Measurements from ENCODE around the gene CAP1. TPM values are rescaled to one million over a fixed set of nuclear protein-coding genes. Genes with fewer than 3 reads are reported as not detected.

CAP1 gene
- total and polyA plus RNA-seq, 10 of the 15 experiments (the other 5 are each of a cell fraction or from before 2014, with no cell fraction given), result 360 to 500 (median 431) TPM

DNA sequence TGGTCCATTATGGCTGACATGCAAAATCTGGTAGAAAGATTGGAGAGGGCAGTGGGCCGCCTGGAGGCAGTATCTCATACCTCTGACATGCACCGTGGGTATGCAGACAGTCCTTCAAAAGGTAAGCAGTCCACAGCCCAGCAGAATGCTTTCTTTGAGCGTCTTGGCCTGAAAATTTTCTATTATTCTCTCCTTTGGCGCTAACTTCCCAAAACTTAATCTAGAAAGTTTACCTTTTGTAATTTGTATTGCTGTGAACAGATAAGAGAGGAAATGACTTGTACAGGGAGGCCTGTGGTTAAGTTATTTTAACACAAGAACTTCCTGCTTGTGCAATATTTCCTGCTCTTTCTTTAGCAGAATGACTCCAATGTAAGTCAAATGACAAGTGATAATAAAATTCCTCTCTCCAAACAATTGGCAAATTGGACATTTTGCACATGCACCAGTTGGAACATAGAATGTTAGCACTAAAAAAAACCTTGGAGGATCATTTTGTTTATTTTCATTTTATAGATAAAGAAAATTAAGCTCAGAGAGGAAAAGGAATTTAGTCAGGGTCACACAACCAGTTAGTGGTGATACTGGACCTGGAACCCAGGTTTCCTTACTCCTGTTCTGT, 18.9 kb downstream of the CAP1 start (continued):
- no peak for TF ChIP-seq SUZ12 (IDR thresholded peaks at IDR 0.05; ENCODE audit: unreplicated experiment)
- TF ChIP-seq, protein P1, sequence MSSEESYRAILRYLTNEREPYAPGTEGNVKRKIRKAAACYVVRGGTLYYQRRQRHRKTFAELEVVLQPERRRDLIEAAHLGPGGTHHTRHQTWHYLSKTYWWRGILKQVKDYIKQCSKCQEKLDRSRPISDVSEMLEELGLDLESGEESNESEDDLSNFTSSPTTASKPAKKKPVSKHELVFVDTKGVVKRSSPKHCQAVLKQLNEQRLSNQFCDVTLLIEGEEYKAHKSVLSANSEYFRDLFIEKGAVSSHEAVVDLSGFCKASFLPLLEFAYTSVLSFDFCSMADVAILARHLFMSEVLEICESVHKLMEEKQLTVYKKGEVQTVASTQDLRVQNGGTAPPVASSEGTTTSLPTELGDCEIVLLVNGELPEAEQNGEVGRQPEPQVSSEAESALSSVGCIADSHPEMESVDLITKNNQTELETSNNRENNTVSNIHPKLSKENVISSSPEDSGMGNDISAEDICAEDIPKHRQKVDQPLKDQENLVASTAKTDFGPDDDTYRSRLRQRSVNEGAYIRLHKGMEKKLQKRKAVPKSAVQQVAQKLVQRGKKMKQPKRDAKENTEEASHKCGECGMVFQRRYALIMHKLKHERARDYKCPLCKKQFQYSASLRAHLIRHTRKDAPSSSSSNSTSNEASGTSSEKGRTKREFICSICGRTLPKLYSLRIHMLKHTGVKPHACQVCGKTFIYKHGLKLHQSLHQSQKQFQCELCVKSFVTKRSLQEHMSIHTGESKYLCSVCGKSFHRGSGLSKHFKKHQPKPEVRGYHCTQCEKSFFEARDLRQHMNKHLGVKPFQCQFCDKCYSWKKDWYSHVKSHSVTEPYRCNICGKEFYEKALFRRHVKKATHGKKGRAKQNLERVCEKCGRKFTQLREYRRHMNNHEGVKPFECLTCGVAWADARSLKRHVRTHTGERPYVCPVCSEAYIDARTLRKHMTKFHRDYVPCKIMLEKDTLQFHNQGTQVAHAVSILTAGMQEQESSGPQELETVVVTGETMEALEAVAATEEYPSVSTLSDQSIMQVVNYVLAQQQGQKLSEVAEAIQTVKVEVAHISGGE (CRISPR knock-in tag; IDR thresholded peaks at IDR 0.05), result no peak
- TF ChIP-seq, protein P2, sequence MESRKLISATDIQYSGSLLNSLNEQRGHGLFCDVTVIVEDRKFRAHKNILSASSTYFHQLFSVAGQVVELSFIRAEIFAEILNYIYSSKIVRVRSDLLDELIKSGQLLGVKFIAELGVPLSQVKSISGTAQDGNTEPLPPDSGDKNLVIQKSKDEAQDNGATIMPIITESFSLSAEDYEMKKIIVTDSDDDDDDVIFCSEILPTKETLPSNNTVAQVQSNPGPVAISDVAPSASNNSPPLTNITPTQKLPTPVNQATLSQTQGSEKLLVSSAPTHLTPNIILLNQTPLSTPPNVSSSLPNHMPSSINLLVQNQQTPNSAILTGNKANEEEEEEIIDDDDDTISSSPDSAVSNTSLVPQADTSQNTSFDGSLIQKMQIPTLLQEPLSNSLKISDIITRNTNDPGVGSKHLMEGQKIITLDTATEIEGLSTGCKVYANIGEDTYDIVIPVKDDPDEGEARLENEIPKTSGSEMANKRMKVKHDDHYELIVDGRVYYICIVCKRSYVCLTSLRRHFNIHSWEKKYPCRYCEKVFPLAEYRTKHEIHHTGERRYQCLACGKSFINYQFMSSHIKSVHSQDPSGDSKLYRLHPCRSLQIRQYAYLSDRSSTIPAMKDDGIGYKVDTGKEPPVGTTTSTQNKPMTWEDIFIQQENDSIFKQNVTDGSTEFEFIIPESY (IDR thresholded peaks at IDR 0.05), result no peak
- no peak for TF ChIP-seq DPF2 (IDR thresholded peaks at IDR 0.05)
- TF ChIP-seq NR2C1 (IDR thresholded peaks at IDR 0.05), result no peak
- no peak for TF ChIP-seq SIN3A (IDR thresholded peaks at IDR 0.05; ENCODE audit: low read depth, low read length)
- TF ChIP-seq POU2F2 (IDR thresholded peaks at IDR 0.05; ENCODE audit: borderline replicate concordance, low read depth, low read length), result no peak
- no peak for TF ChIP-seq KLF5 (IDR thresholded peaks at IDR 0.05; ENCODE audit: partially characterized antibody)
- no peak for TF ChIP-seq POLR2A (IDR thresholded peaks at IDR 0.05; ENCODE audit: low read depth, low read length)
- TF ChIP-seq RFX5 (IDR thresholded peaks at IDR 0.05; ENCODE audit: low read depth, low read length), result no peak
- peak in 1 of 2 experiments; percentile 92; a peak in 1 of 4 replicates for TF ChIP-seq ETV6 (conservative IDR thresholded peaks at IDR 0.05 in 1 of 2, IDR thresholded peaks at IDR 0.05 in 1 of 2; ENCODE audit: borderline replicate concordance in 1 of 2, low read depth in 1 of 2)
- peak; percentile 42 to 43; a peak in 2 of 4 replicates for TF ChIP-seq IKZF2 (IDR thresholded peaks at IDR 0.05)
- TF ChIP-seq NRF1 (conservative IDR thresholded peaks at IDR 0.05; ENCODE audit: low read depth, low read length), result no peak
- peak; percentile 77; the same call in 1 of the 2 replicates for TF ChIP-seq MEF2A (IDR thresholded peaks at IDR 0.05; ENCODE audit: insufficient read depth, low read depth, low read length)
- no peak for TF ChIP-seq MXI1 (IDR thresholded peaks at IDR 0.05; ENCODE audit: low read depth, low read length)
- TF ChIP-seq, protein P3, sequence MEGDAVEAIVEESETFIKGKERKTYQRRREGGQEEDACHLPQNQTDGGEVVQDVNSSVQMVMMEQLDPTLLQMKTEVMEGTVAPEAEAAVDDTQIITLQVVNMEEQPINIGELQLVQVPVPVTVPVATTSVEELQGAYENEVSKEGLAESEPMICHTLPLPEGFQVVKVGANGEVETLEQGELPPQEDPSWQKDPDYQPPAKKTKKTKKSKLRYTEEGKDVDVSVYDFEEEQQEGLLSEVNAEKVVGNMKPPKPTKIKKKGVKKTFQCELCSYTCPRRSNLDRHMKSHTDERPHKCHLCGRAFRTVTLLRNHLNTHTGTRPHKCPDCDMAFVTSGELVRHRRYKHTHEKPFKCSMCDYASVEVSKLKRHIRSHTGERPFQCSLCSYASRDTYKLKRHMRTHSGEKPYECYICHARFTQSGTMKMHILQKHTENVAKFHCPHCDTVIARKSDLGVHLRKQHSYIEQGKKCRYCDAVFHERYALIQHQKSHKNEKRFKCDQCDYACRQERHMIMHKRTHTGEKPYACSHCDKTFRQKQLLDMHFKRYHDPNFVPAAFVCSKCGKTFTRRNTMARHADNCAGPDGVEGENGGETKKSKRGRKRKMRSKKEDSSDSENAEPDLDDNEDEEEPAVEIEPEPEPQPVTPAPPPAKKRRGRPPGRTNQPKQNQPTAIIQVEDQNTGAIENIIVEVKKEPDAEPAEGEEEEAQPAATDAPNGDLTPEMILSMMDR (IDR thresholded peaks at IDR 0.05 in 2 of 3, conservative IDR thresholded peaks at IDR 0.05 in 1 of 3; ENCODE audit: control insufficient read depth in 2 of 3, extremely low read depth in 1 of 3, insufficient read depth in 1 of 3, low read depth in 3 of 3, low read length in 3 of 3), result peak; percentile 10 to 15 (median 11); a peak in 2 of 6 replicates
- TF ChIP-seq, protein P4, sequence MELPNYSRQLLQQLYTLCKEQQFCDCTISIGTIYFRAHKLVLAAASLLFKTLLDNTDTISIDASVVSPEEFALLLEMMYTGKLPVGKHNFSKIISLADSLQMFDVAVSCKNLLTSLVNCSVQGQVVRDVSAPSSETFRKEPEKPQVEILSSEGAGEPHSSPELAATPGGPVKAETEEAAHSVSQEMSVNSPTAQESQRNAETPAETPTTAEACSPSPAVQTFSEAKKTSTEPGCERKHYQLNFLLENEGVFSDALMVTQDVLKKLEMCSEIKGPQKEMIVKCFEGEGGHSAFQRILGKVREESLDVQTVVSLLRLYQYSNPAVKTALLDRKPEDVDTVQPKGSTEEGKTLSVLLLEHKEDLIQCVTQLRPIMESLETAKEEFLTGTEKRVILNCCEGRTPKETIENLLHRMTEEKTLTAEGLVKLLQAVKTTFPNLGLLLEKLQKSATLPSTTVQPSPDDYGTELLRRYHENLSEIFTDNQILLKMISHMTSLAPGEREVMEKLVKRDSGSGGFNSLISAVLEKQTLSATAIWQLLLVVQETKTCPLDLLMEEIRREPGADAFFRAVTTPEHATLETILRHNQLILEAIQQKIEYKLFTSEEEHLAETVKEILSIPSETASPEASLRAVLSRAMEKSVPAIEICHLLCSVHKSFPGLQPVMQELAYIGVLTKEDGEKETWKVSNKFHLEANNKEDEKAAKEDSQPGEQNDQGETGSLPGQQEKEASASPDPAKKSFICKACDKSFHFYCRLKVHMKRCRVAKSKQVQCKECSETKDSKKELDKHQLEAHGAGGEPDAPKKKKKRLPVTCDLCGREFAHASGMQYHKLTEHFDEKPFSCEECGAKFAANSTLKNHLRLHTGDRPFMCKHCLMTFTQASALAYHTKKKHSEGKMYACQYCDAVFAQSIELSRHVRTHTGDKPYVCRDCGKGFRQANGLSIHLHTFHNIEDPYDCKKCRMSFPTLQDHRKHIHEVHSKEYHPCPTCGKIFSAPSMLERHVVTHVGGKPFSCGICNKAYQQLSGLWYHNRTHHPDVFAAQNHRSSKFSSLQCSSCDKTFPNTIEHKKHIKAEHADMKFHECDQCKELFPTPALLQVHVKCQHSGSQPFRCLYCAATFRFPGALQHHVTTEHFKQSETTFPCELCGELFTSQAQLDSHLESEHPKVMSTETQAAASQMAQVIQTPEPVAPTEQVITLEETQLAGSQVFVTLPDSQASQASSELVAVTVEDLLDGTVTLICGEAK (IDR thresholded peaks at IDR 0.05; ENCODE audit: borderline replicate concordance), result no peak
- TF ChIP-seq TBL1XR1 (IDR thresholded peaks at IDR 0.05; ENCODE audit: low read depth, low read length), result no peak
